GM18951 (cell line): ENCODE measurements around the gene LYRM4.
"Not testable (repeated sequence)": the region's sequence is repeated elsewhere in the genome, so short reads cannot be mapped to it uniquely, and the experiment has no call there.

Experiments
- POLR2A ChIP-seq: IDR thresholded peaks from 4 replicates; pipeline ENCODE4 v1.6.1; 2011; ENCODE audit warnings: mild to moderate bottlenecking; ENCODE audit not compliant: insufficient read length, insufficient read depth; ENCODE audit errors: extremely low read depth
- in situ Hi-C: fragments of 300-500 bp; cut with MboI; formaldehyde crosslinking; loops from one replicate; pipeline ENCODE4 v1.12.0; 2022; ENCODE audit warnings: low sequenced_read_pairs, mixed read lengths, inconsistent platforms; ENCODE audit not compliant: unreplicated experiment

Gene LYRM4

GRCh38 chr6:5126214-5126613 lies 134.5 kb downstream of the LYRM4 start:
- no peak for TF ChIP-seq POLR2A
- in situ Hi-C loops = no loop called here

- in situ Hi-C loops = no loop called here
- no peak for TF ChIP-seq POLR2A
These were observed 135.4 kb downstream of the LYRM4 start for GRCh38 chr6:5125152-5126006.

GRCh38 chr6:5124526-5124925 lies 136.2 kb downstream of the LYRM4 start:
- in situ Hi-C loops = no loop called here
- TF ChIP-seq POLR2A = no peak

- TF ChIP-seq POLR2A = no peak
- in situ Hi-C loops = no loop called here
These were observed 137.2 kb downstream of the LYRM4 start for GRCh38 chr6:5123296-5124143.

- no peak for TF ChIP-seq POLR2A
- in situ Hi-C loops = no loop called here
These were observed 138.1 kb downstream of the LYRM4 start for GRCh38 chr6:5122504-5123112.

- no peak for TF ChIP-seq POLR2A
- in situ Hi-C loops = no loop called here
These were observed 138.8 kb downstream of the LYRM4 start for GRCh38 chr6:5121956-5122355.

- TF ChIP-seq POLR2A = no peak
- in situ Hi-C loops = no loop called here
These were observed 139.3 kb downstream of the LYRM4 start for GRCh38 chr6:5121479-5121878.

GRCh38 chr6:5120543-5120942 lies 140.2 kb downstream of the LYRM4 start:
- in situ Hi-C loops = not testable (repeated sequence)

GRCh38 chr6:5120011-5120410 lies 140.7 kb downstream of the LYRM4 start:
- in situ Hi-C loops = no loop called here
- TF ChIP-seq POLR2A = no peak

- no peak for TF ChIP-seq POLR2A
- in situ Hi-C loops = no loop called here
These were observed 141.4 kb downstream of the LYRM4 start for GRCh38 chr6:5119090-5119951.

- in situ Hi-C loops = no loop called here
- no peak for TF ChIP-seq POLR2A
These were observed 144.3 kb downstream of the LYRM4 start for GRCh38 chr6:5116243-5116991.

GRCh38 chr6:5115168-5115567 lies 145.6 kb downstream of the LYRM4 start:
- no peak for TF ChIP-seq POLR2A
- in situ Hi-C loops = no loop called here
